Measurements from ENCODE around the gene KRTAP29-1.
"Not testable (repeated sequence)": the region's sequence is repeated elsewhere in the genome, so short reads cannot be mapped to it uniquely, and the experiment has no call there.

KRTAP29-1 gene

GRCh38 chr17:41301916-41302901 lies at the start of gene KRTAP29-1:
TSS of gene KRTAP29-1 (minus strand) at chr17:41302851. CDS start at chr17:41302851, 0 bp downstream.
- DNase-seq (ENCODE audit: low read depth, low spot score): no peak

GRCh38 chr17:41351177-41351576 lies 48.5 kb upstream of the KRTAP29-1 start:
- DNase-seq (ENCODE audit: low read depth, low spot score): no peak

- not testable (repeated sequence) for DNase-seq (ENCODE audit: low read depth, low spot score)
Measured at GRCh38 chr17:41350381-41350878, 47.8 kb upstream of the KRTAP29-1 start, which contains the start of gene KRT33A. TSS of gene KRT33A (minus strand) at chr17:41350828. CDS start at chr17:41350767, 61 bp downstream.

GRCh38 chr17:41347869-41348760 lies 45.5 kb upstream of the KRTAP29-1 start:
- DNase-seq (ENCODE audit: low read depth, low spot score): no peak

- not testable (repeated sequence) for DNase-seq (ENCODE audit: low read depth, low spot score)
Measured at GRCh38 chr17:41346421-41346820, 43.8 kb upstream of the KRTAP29-1 start.

GRCh38 chr17:41345992-41346391 lies 43.3 kb upstream of the KRTAP29-1 start:
- DNase-seq (ENCODE audit: low read depth, low spot score): no peak

GRCh38 chr17:41343029-41343428 lies 40.4 kb upstream of the KRTAP29-1 start:
- no peak for DNase-seq (ENCODE audit: low read depth, low spot score)

- DNase-seq (ENCODE audit: low read depth, low spot score): no peak
Measured at GRCh38 chr17:41340934-41341861, 38.5 kb upstream of the KRTAP29-1 start.

- no peak for DNase-seq (ENCODE audit: low read depth, low spot score)
Measured at GRCh38 chr17:41340494-41340893, 37.8 kb upstream of the KRTAP29-1 start.

GRCh38 chr17:41339571-41340172 lies 37.0 kb upstream of the KRTAP29-1 start:
- DNase-seq (ENCODE audit: low read depth, low spot score): no peak

GRCh38 chr17:41338961-41339485 lies 36.4 kb upstream of the KRTAP29-1 start:
- DNase-seq (ENCODE audit: low read depth, low spot score): peak; percentile 49

GRCh38 chr17:41335747-41336146 lies 33.1 kb upstream of the KRTAP29-1 start:
- no peak for DNase-seq (ENCODE audit: low read depth, low spot score)

GRCh38 chr17:41334385-41335305 lies 32.0 kb upstream of the KRTAP29-1 start:
- DNase-seq (ENCODE audit: low read depth, low spot score): no peak

GRCh38 chr17:41333836-41334235 lies 31.2 kb upstream of the KRTAP29-1 start:
- DNase-seq (ENCODE audit: low read depth, low spot score): no peak

- no peak for DNase-seq (ENCODE audit: low read depth, low spot score)
Measured at GRCh38 chr17:41333098-41333497, 30.4 kb upstream of the KRTAP29-1 start.

- no peak for DNase-seq (ENCODE audit: low read depth, low spot score)
Measured at GRCh38 chr17:41332239-41332638, 29.6 kb upstream of the KRTAP29-1 start.

GRCh38 chr17:41331606-41332005 lies 29.0 kb upstream of the KRTAP29-1 start:
- DNase-seq (ENCODE audit: low read depth, low spot score): no peak

GRCh38 chr17:41329279-41329948 lies 26.8 kb upstream of the KRTAP29-1 start:
- peak; percentile 59 for DNase-seq (ENCODE audit: low read depth, low spot score)
